Smooth muscle cell of the umbilical artery (primary cell): ENCODE data around the gene MGAT4D. TPM values are rescaled to one million over a fixed set of nuclear protein-coding genes. Genes with fewer than 3 reads are reported as not detected.

Experiments used
- total RNA-seq: library from RNA; depleted of rRNA; stranded (reverse); fragments of >200 nt; gene quantifications from 2 replicates; pipeline ENCODE4 v1.2.3, GENCODE V29; 2014

Gene MGAT4D
- total RNA-seq = not detected in 2 replicates

GRCh38 chr4:140497747-140498636 is at the start of gene MGAT4D:
MGAT4D (minus strand) TSS chr4:140498293; CDS start chr4:140498222, 71 bp downstream.

GRCh38 chr4:140523857-140524742 is 26.0 kb upstream of the MGAT4D start, which contains the start of gene ELMOD2:
ELMOD2 (plus strand) TSS chr4:140524168; CDS start chr4:140525429, 1,261 bp downstream.

GRCh38 chr4:140427106-140427918 is 70.8 kb downstream of the MGAT4D start, which contains the start of gene CLGN:
CLGN (minus strand) TSS chr4:140427648; CDS start chr4:140413078, 14,570 bp downstream.

Other genes with a start within 250 kb of the MGAT4D start
- 74.6 and 85.2 TPM in 2 replicates for gene SCOC, start 124.6 kb downstream of the MGAT4D start, total RNA-seq
- gene CLGN, start 70.6 kb downstream of the MGAT4D start, total RNA-seq = 3.0 and 5.7 TPM in 2 replicates
- 60.0 and 72.8 TPM in 2 replicates for gene ELMOD2, start 25.9 kb upstream of the MGAT4D start, total RNA-seq
- gene UCP1, start 70.7 kb upstream of the MGAT4D start, total RNA-seq = not detected in 2 replicates